ENCODE measurements around the gene FHIT.
"Not testable (repeated sequence)": the region's sequence is repeated elsewhere in the genome, so short reads cannot be mapped to it uniquely, and the experiment has no call there.

The FHIT gene

GRCh38 chr3:59946401-59946800 lies 1304.9 kb downstream of the FHIT start:
- no peak for DNase-seq

- no peak for DNase-seq
Observed at GRCh38 chr3:59940718-59941117, 1310.5 kb downstream of the FHIT start.

DNA sequence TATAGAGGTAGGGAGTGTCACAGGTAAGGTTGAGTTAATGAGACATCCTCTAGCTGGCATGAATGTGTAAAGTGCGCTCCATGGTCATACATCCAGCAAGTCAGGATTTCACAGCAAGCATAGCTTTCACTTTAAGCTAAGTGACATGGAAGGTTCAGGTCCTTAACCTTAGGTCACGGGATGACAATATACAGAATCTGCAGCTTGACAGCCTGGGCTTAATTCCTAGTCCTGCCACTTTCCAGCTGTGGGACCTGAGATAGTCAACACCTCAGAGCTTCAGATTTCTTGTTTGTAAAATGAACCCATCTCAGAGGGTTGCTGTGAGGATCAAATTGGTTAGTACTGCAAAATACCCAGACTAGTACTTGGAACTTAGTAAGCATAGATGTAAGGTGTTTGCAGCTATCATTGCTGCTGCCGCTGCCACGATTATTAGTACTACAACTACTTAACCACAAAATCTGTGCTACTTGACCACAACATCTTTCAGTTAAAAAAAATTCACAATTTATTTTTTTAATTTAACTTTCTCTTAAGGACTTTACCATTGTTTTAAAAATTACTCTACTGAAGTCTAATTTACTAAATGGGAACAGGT lies 1311.3 kb downstream of the FHIT start:
- DNase-seq = no peak

DNA sequence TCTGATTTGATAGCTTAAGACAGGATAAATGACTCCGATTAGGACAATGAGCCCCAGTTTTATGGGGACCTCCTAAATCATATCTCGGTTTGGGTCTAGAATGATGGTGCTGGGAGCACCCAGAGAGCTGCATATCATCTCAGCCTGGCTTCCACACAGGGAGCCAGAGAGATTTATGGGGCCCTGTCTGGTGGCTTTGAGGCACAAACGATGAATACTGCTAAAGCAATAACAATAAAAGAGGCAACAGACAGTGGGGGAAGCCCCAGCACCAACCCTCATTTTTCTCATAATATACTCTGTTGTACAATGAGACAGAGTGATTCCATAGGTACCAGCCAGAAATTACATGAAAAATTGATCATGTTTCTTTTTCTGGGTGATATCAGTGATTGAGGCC lies 1312.4 kb downstream of the FHIT start:
- DNase-seq = no peak

DNA sequence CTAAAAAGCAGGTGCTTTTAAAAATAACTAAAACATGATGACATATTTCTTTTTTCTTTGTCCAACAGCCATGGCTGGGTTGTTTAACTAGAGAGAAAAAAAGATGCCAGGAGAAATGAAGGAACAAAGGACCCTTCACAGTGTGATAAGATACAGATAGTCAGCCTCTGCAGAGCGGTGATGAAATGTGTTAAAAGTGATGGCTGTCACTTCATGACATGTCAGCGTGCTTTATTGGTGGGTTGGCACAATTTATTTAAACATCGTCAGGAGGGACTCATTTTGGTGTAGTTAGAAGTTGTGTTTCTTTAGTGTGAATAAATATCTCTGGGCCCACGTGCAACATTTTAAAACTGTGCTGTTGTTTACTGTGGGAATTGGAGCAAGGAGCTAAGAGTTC lies 1314.1 kb downstream of the FHIT start:
- no peak for DNase-seq

GRCh38 chr3:59936472-59936871 lies 1314.8 kb downstream of the FHIT start:
- no peak for DNase-seq

DNA sequence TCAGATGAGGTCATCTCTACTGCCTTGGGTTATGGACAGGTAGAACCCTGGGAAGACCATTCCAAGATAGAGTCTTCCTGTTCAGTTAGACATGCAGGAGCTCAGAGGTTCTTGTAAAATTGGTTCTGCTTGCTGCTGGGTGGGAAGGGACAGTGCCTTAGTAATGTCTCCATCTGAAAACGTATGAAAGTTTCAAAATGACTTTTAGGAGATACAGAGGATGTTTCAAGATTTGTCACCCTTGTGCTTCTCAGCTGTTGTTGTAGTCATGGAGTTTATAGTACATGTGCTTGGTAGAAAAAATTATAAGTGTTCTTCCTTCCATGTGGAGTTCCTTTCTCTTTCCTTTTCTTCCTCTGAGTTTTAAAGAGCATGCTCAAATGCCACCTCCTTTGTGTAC lies 1316.2 kb downstream of the FHIT start:
- DNase-seq = no peak

DNA sequence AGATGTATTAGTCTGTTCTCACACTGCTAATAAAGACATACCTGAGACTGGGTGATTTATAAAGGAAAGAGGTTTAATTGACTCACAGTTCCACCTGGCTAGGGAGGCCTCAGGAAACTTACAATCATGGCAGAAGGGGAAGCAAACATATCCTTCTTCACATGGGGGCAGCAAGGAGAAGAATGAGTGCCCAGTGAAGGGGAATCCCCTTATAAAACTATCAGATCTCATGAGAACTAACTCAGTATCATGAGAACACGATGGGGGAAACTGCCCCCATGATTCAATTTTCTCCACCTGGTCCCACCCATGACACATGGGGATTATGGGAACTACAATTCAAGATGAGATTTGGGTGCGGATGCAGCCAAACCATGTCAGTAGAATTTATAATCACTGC lies 1316.7 kb downstream of the FHIT start:
- not testable (repeated sequence) for DNase-seq

- no peak for DNase-seq
Observed at GRCh38 chr3:59930170-59930569, 1321.1 kb downstream of the FHIT start.

- DNase-seq = no peak
Observed at GRCh38 chr3:59927056-59927455, 1324.2 kb downstream of the FHIT start.

GRCh38 chr3:59925946-59926345 lies 1325.3 kb downstream of the FHIT start:
- no peak for DNase-seq

DNA sequence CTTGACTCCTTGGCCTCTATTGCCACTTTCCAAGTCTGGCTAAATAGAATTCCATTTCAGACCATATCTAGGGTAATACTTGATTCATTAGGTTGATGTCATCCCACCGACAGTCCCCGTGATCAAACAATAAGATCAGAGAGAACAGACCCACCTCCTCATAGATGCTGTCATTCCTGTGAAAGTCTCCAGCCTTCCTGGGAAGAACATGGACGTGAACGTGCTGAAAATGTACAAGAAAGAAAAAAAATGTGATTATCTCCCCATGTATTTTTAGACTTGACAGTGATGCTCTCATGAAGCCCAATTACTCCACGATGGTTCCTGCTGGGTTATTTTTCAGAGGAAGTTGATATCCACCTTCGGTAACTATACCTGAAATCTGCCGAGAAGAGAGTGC lies 1329.1 kb downstream of the FHIT start:
- DNase-seq = no peak

DNA sequence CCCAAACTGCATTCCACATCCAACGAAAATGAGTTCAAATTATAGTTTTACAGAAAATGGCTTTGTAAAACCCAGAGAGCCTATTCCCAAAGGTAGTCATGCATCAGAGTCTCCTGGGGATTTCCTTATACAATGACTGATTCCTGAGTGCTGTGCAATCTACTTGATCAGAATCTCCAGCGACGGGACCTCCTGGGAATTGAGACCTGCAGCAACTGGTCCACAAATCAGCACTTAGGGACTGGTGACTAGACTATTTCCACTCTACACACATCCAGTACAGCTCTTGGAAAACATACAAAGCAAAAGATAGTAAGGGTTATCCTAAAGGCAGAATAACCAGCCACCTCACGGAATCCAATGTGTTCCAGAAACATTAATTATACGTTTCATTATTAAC lies 1330.4 kb downstream of the FHIT start:
- DNase-seq = no peak

GRCh38 chr3:59919586-59919985 lies 1331.7 kb downstream of the FHIT start:
- no peak for DNase-seq

DNA sequence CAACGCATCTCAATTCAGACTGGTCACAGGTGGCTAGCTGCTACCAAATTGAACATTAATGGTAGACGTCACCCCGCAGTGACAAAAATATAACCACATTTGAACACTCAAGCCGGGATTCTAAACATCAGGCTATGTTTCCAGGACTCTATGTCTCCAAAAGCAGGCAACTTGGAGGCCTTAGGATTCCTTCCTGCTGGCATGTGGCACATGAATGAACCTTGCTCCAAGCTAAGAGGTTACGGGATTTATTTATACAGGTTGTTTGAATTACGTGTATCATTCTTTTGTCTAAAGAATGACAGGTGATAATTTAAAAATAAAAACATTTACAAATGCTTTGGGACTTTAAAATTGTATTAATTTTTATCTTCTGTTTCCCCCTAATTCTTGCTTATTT lies 1337.0 kb downstream of the FHIT start:
- no peak for DNase-seq

DNA sequence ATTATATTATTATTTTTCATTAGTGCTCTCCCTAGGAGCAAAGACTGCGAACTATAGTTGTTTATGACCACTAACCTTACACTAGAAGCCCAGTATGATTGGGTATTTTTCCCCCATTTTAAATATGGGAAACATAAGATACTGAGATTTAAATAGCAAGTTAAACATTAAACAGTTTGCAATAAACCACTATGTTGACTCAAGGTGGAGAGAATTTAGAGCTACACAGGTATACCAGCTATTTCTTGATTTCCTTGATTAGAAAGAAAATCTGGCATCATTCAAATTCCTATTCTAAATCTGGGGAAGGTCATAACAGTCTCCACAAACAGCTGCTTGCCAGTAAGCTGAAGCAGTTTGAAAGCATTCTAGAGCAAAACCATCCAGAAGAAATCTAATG lies 1337.6 kb downstream of the FHIT start:
- DNase-seq = no peak

GRCh38 chr3:59908701-59909100 lies 1342.6 kb downstream of the FHIT start:
- no peak for DNase-seq

GRCh38 chr3:59908280-59908679 lies 1343.0 kb downstream of the FHIT start:
- no peak for DNase-seq

DNA sequence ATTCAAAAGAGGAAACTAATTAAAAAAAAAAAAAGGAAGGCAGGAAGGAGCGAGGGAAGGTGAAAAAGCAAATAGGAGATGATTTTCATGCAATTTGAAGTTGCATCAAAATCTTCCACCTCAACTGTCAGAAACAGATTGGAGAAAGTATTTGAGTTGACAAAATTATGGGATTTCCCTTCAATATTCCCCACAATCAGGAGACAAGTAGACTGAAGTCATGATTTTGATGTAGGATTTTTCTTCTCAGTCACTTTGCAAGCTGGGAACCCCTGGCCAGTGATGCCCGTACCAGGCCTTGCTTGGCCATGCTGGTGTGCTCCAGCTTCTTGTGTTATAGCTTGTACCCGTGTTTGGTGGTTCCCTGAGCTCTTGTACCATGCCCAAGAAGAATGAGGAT lies 1347.0 kb downstream of the FHIT start:
- DNase-seq = no peak

GRCh38 chr3:59899061-59899460 lies 1352.2 kb downstream of the FHIT start:
- no peak for DNase-seq

GRCh38 chr3:59895972-59896371 lies 1355.3 kb downstream of the FHIT start:
- DNase-seq = no peak

GRCh38 chr3:59894425-59895121 lies 1356.7 kb downstream of the FHIT start:
- DNase-seq = no peak

DNA sequence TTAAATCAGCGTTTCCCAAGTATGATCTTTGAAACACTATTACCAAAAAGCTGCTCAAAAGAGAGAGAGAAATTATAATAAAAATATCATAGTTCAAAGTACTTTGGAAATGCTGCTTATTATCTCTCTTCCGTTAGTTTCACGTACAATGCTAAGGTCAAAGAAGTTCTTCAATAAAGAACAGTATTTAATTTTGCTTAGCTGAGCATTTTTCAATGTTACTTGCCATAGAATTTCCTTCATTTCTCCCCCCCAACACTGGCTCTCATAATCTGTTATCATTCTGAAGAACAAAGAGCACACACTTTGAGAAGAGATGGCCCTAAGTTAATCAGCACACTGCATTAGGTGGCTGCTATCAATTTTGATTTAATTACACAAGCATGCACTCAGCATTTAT lies 1360.6 kb downstream of the FHIT start:
- no peak for DNase-seq

GRCh38 chr3:59886790-59887189 lies 1364.5 kb downstream of the FHIT start:
- DNase-seq = no peak

DNA sequence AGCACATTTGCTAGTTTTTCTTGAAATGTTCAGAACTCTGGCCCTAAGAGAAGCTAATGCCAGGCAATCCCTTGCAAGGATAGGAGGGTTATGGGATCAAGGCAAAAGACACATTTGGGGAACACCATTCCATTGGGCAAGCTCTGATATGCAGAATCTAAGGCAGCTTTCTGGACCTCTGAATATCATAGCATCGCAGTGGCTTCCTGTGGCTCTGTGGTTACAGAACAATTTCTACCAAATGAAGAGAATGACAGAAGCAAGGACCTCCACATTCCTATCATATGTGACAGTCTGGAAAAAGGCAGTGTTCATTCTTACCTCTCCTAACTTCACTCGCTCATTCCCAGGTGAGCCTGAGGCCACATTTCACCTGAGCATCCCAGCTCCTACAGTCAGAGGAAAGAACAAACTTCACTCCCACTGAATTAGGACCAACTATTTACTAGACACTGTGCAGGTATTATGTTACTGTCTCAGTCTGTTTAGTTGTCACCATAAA lies 1365.3 kb downstream of the FHIT start:
- no peak for DNase-seq

All from DMS 273 treated with DMSO at 0.1 percent for 48 hours (cell line).